Type B pancreatic cell (in vitro differentiated cells): ENCODE results near the gene ADARB2. TPM values are rescaled to one million over a fixed set of nuclear protein-coding genes. Genes with fewer than 3 reads are reported as not detected.

Experiments used
- DNase-seq: peaks from one replicate; pipeline ENCODE4 v3.0.0; 2021; ENCODE audit warnings: mixed read lengths; ENCODE audit not compliant: unreplicated experiment; ENCODE audit errors: extremely low spot score
- H3K27ac Mint-ChIP-seq: 2 replicates; pipeline ENCODE4 v1.8.0; 2021; ENCODE audit warnings: mild to moderate bottlenecking, mixed read lengths
- H3K27me3 Mint-ChIP-seq: 2 replicates; pipeline ENCODE4 v1.8.0; 2021; ENCODE audit warnings: mixed read lengths
- H3K36me3 Mint-ChIP-seq: 2 replicates; pipeline ENCODE4 v1.8.0; 2021; ENCODE audit warnings: mixed read lengths
- H3K4me1 Mint-ChIP-seq: one replicate; pipeline ENCODE4 v1.8.0; 2021; ENCODE audit warnings: mixed read lengths; ENCODE audit not compliant: unreplicated experiment
- H3K4me3 Mint-ChIP-seq: 2 replicates; pipeline ENCODE4 v1.8.0; 2021; ENCODE audit warnings: mild to moderate bottlenecking, mixed read lengths
- H3K9me3 Mint-ChIP-seq: 2 replicates; pipeline ENCODE4 v1.8.0; 2021; ENCODE audit warnings: mixed read lengths
- CTCF ChIP-seq: fragments of 200-600 bp; sonication (generic); conservative IDR thresholded peaks from 2 replicates; pipeline ENCODE4 v1.5.0; 2021; ENCODE audit warnings: antibody characterized with exemption, mild to moderate bottlenecking
- total RNA-seq: library from RNA; stranded (reverse); gene quantifications from 2 replicates; pipeline ENCODE4 v1.2.1, GENCODE V29; 2021; ENCODE audit warnings: low replicate concordance

The ADARB2 gene
- total RNA-seq, 1 donor from 2014 or later = 4.9 TPM

GRCh38 chr10:1504286-1504685 lies 233.0 kb downstream of the ADARB2 start:
- Mint-ChIP-seq H3K27ac (no peak overlapping the region), H3K9me3 (no peaks in the 10 kb centered on the region), H3K27me3 (peaks cover 16% of the 10 kb centered on the region), H3K36me3 (no peaks in the 10 kb centered on the region), H3K4me1 (peaks cover 4% of the 10 kb centered on the region), H3K4me3 (no peak overlapping the region)
- TF ChIP-seq CTCF = no peak
- DNase-seq = no peak

GRCh38 chr10:1502451-1502850 lies 234.9 kb downstream of the ADARB2 start:
- H3K27ac Mint-ChIP-seq = no peak overlapping the region
- no peaks in the 10 kb centered on the region for H3K9me3 Mint-ChIP-seq
- TF ChIP-seq CTCF = no peak
- H3K27me3 Mint-ChIP-seq = peaks cover 16% of the 10 kb centered on the region
- no peak for DNase-seq
- no peaks in the 10 kb centered on the region for H3K36me3 Mint-ChIP-seq
- no peaks in the 10 kb centered on the region for H3K4me1 Mint-ChIP-seq
- no peak overlapping the region for H3K4me3 Mint-ChIP-seq

- H3K36me3 Mint-ChIP-seq = no peaks in the 10 kb centered on the region
- H3K4me3 Mint-ChIP-seq = no peak overlapping the region
- H3K27me3 Mint-ChIP-seq = peaks cover 3% of the 10 kb centered on the region
- no peak for DNase-seq
- no peaks in the 10 kb centered on the region for H3K4me1 Mint-ChIP-seq
- TF ChIP-seq CTCF = no peak
- no peaks in the 10 kb centered on the region for H3K9me3 Mint-ChIP-seq
- no peak overlapping the region for H3K27ac Mint-ChIP-seq
These were observed 237.9 kb downstream of the ADARB2 start for GRCh38 chr10:1499359-1499957.

- H3K27me3 Mint-ChIP-seq = no peaks in the 10 kb centered on the region
- H3K9me3 Mint-ChIP-seq = no peaks in the 10 kb centered on the region
- no peak overlapping the region for H3K27ac Mint-ChIP-seq
- no peaks in the 10 kb centered on the region for H3K36me3 Mint-ChIP-seq
- no peak for TF ChIP-seq CTCF
- no peak overlapping the region for H3K4me3 Mint-ChIP-seq
- no peak for DNase-seq
- H3K4me1 Mint-ChIP-seq = no peaks in the 10 kb centered on the region
These were observed 238.5 kb downstream of the ADARB2 start for GRCh38 chr10:1498746-1499358.

GRCh38 chr10:1495915-1496517 lies 241.3 kb downstream of the ADARB2 start:
- Mint-ChIP-seq H3K27me3 (peaks cover 10% of the 10 kb centered on the region), H3K36me3 (no peaks in the 10 kb centered on the region), H3K4me3 (no peak overlapping the region), H3K27ac (no peak overlapping the region), H3K4me1 (no peaks in the 10 kb centered on the region), H3K9me3 (no peaks in the 10 kb centered on the region)
- TF ChIP-seq CTCF = no peak
- no peak for DNase-seq
